Spleen (tissue), 11 donors: Measurements from ENCODE around the gene MCC. TPM values are rescaled to one million over a fixed set of nuclear protein-coding genes. Genes with fewer than 3 reads are reported as not detected.

Experiments
- DNase-seq: peaks from one replicate; pipeline ENCODE4 v3.0.0-alpha.2; 2020
- H3K27ac ChIP-seq, 8 donors: fragments of 200-600 bp; sonication (generic) in 7 of 8; 1 replicate in 4 of 8; 2 replicates in 4 of 8; pipeline versions ENCODE4 v1.5.0 to v1.8.0; 2016 to 2021; ENCODE audit warnings: inconsistent platforms in 4 of 8, mild to moderate bottlenecking in 4 of 8, moderate library complexity in 1 of 8
- H3K27me3 ChIP-seq, 7 donors: fragments of 200-600 bp; sonication (generic) in 6 of 7; replicated peaks in 1 of 7; 1 replicate in 4 of 7; 2 replicates in 3 of 7; pipeline versions ENCODE4 v1.5.0 to v1.8.0; 2016 to 2021; ENCODE audit warnings: inconsistent platforms in 3 of 7, mild to moderate bottlenecking in 1 of 7
- H3K36me3 ChIP-seq, 6 donors: fragments of 200-600 bp; sonication (generic) in 5 of 6; 1 replicate in 4 of 6; 2 replicates in 2 of 6; pipeline versions ENCODE4 v1.5.0 to v1.8.0; 2016 to 2021; ENCODE audit warnings: inconsistent platforms in 2 of 6
- H3K4me1 ChIP-seq, 6 donors: fragments of 200-600 bp; sonication (generic) in 5 of 6; 1 replicate in 3 of 6; 2 replicates in 3 of 6; pipeline versions ENCODE4 v1.5.0 to v1.8.0; 2016 to 2021; ENCODE audit warnings: inconsistent platforms in 3 of 6
- H3K4me3 ChIP-seq, 8 donors: fragments of 200-600 bp; sonication (generic) in 7 of 8; 1 replicate in 4 of 8; 2 replicates in 4 of 8; pipeline versions ENCODE4 v1.5.0 to v1.8.0; 2016 to 2021; ENCODE audit warnings: inconsistent platforms in 4 of 8, mild to moderate bottlenecking in 4 of 8, moderate library complexity in 2 of 8
- H3K9me3 ChIP-seq, 8 donors: fragments of 200-600 bp; sonication (generic) in 7 of 8; 1 replicate in 4 of 8; 2 replicates in 4 of 8; pipeline versions ENCODE4 v1.5.0 to v1.8.0; 2016 to 2021; ENCODE audit warnings: inconsistent platforms in 4 of 8
- CTCF ChIP-seq, 11 experiments: fragments of 200-600 bp in 7 of 11; fragments of 450-650 bp in 4 of 11; sonication (generic) in 4 of 11; IDR thresholded peaks in 8 of 11; conservative IDR thresholded peaks in 3 of 11; 1 replicate in 7 of 11; 2 replicates in 4 of 11; pipeline versions ENCODE4 v1.4.0 to v1.8.0; 2016 to 2021; ENCODE audit warnings: antibody characterized with exemption in 11 of 11, inconsistent platforms in 4 of 11, mild to moderate bottlenecking in 1 of 11
- POLR2A ChIP-seq, 3 donors: fragments of 450-650 bp; IDR thresholded peaks; one replicate each; pipeline ENCODE4 v1.5.1; 2017; ENCODE audit warnings: antibody characterized with exemption in 3 of 3, mild to moderate bottlenecking in 1 of 3
- POLR2AphosphoS5 ChIP-seq, 3 donors: sonication (generic); formaldehyde crosslinking; IDR thresholded peaks; one replicate each; pipeline ENCODE4 v1.5.1; 2017; ENCODE audit warnings: antibody characterized with exemption in 3 of 3
- WGBS, 5 donors: extraction: QIAGEN DNeasy Blood & Tissue Kit in 3 of 5; methylation state at CpG; one replicate each; pipeline versions ENCODE4 v1.1.5 to v1.1.7; 2013 to 2018; 5-methylcytosine and 5-hydroxymethylcytosine counted together
- intact Hi-C: fragments of 100-400 bp; cut with DNase I; formaldehyde crosslinking; loops from one replicate; pipeline ENCODE4 v1.15.0; 2023; ENCODE audit warnings: low total_unique reads
- polyA plus RNA-seq, 3 donors: library from polyadenylated mRNA; stranded (reverse); fragments of 200-250 nt; gene quantifications; one replicate each; pipeline ENCODE4 v1.2.1, GENCODE V29; 2013
- total RNA-seq, 7 donors: library from RNA; depleted of rRNA in 3 of 7; stranded (reverse); fragments of >200 nt in 3 of 7; fragmentation: NEBNext Ultra II Directional in 4 of 7; extraction: Animal tissue kit (Norgen Biotek cat#: 25700) in 4 of 7; gene quantifications; one replicate each; pipeline versions ENCODE4 v1.1.0 to v1.2.1, GENCODE V29; 2016 to 2021
- donor health status: healthy with polysubstance abuse.
- donor health status: DM: no; HTN: no; CAD: no; lungs with moderate emphysema.
- donor health status: DM: no; HTN: no; CAD: no.
- donor health status: Bipolar disorder and iron deficiency.
- donor health status: healthy.
- donor health status: DM: no; HTN: no; CAD: no.
- donor health status: DM: yes; HTN: yes; CAD: no.

The MCC gene
- total and polyA plus RNA-seq, 10 donors = 1.3 to 32.8 (median 15.8) TPM

DNA sequence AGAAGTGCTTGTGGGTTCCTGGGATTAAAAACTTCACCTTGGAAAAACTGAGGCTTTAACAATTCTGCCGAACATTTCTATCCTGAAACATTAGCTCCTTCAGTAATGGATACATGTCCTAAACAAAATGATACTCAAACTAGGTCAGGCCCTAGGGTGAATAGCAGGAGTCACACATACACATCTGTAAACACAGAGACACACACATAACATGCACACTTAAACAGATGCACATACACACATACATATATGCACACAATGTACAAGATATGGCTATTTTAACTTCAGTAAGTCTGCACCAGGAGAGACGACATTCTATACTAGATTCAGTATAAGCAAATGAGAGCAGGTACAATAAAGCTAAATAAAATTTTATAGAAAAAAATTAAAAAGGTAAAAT is 387.3 kb downstream of the MCC start:
- Histone ChIP-seq H3K9me3 (no peaks in the 10 kb centered on the region), H3K4me1 (no peaks in the 10 kb centered on the region), H3K4me3 (no peak overlapping the region), H3K27ac (no peak overlapping the region), H3K36me3 (peaks cover 0 to 15% (median 0%) of the 10 kb centered on the region in 6 donors), H3K27me3 (no peaks in the 10 kb centered on the region)
- no peak for TF ChIP-seq POLR2A (IDR thresholded peaks at IDR 0.05)
- no peak for TF ChIP-seq POLR2AphosphoS5 (IDR thresholded peaks at IDR 0.05)
- TF ChIP-seq CTCF (IDR thresholded peaks at IDR 0.05 in 8 of 11, conservative IDR thresholded peaks at IDR 0.05 in 3 of 11) = no peak
- WGBS, 5 donors = 87 to 99% (median 90%) methylated on average over 2 of the region's 2 CpGs
- no peak for DNase-seq
- intact Hi-C loops = no loop called here

DNA sequence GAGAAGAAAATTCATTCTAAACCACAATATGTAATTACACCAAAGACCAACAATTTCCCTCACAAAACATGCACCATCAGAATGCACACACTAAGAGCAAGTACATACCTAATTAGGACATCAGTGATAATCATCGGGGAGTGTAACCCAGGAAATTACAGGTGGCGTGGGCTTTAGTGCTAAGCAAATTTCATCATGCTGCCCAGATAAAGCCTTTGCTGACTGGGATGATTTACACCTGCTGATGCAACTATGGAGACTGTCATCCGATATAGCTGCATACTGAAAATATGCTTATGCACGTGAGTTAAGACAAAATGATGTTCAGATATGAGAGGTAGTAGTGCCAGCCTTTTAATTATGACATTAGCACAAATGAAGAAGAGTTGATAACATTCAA is 388.4 kb downstream of the MCC start:
- Histone ChIP-seq H3K36me3 (peaks cover 0 to 15% (median 0%) of the 10 kb centered on the region in 6 donors), H3K27ac (no peak overlapping the region), H3K27me3 (no peaks in the 10 kb centered on the region), H3K4me3 (no peak overlapping the region), H3K4me1 (no peaks in the 10 kb centered on the region), H3K9me3 (no peaks in the 10 kb centered on the region)
- intact Hi-C loops = no loop called here
- DNase-seq = no peak
- 79 to 93% (median 87%) methylated on average over 4 of the region's 4 CpGs for WGBS, 5 donors
- no peak for TF ChIP-seq CTCF (IDR thresholded peaks at IDR 0.05 in 8 of 11, conservative IDR thresholded peaks at IDR 0.05 in 3 of 11)
- no peak for TF ChIP-seq POLR2AphosphoS5 (IDR thresholded peaks at IDR 0.05)
- no peak for TF ChIP-seq POLR2A (IDR thresholded peaks at IDR 0.05)

DNA sequence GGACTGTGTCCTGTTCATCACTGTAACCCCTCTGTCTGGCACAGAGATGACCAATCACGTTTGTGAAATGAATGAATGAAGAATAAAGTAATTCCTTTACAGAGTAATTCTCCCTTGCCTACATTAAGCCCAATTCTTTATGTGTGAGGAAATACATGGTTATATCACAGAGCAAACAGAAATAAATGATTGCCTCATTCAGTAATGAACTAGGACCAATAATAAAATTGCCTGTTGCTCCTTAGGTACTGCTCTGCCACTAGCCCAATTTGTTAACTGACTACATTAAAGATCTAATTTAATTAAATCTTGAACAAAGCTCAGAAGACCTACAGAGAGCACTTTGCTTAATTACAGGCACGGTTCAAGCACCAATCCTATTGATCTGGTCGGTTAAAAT is 389.9 kb downstream of the MCC start:
- intact Hi-C loops = no loop called here
- no peaks in the 10 kb centered on the region for H3K27me3 ChIP-seq
- no peaks in the 10 kb centered on the region for H3K4me1 ChIP-seq
- H3K4me3 ChIP-seq = no peak overlapping the region
- H3K27ac ChIP-seq = no peak overlapping the region
- peaks cover 0 to 10% (median 0%) of the 10 kb centered on the region in 6 donors for H3K36me3 ChIP-seq
- WGBS, 5 donors = 49 to 78% (median 68%) methylated on average over 3 of the region's 3 CpGs
- no peak for DNase-seq
- H3K9me3 ChIP-seq = no peaks in the 10 kb centered on the region
- TF ChIP-seq CTCF (IDR thresholded peaks at IDR 0.05 in 8 of 11, conservative IDR thresholded peaks at IDR 0.05 in 3 of 11) (no peak), POLR2AphosphoS5 (IDR thresholded peaks at IDR 0.05) (no peak), POLR2A (IDR thresholded peaks at IDR 0.05) (no peak)

DNA sequence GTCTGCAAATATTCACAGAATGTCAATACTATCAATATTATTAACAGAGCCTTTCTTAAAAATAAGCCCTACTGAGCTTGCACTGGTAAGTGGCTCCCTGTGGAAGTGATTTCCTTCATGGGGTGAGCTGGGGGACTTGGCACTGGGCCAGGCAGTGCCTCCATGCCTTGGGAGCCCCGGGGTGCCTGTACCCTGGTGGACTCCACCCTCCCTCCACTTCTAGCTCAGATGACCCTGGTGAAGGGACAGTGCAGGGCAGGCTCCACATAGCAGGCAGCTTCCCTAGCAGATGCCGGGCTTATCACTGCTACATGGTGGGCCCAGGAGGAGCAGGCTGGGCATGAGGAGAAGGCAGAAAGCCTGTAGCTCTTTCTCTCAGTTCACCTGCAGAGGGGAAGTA is 392.4 kb downstream of the MCC start:
- intact Hi-C loops = no loop called here
- no peak for DNase-seq

More for the DNA sequence above, 392.4 kb downstream of the MCC start:
- Histone ChIP-seq H3K27ac (no peak overlapping the region), H3K4me1 (peaks cover 0 to 3% (median 0%) of the 10 kb centered on the region in 6 donors), H3K4me3 (no peak overlapping the region), H3K9me3 (no peaks in the 10 kb centered on the region), H3K36me3 (peaks cover 0 to 4% (median 0%) of the 10 kb centered on the region in 6 donors), H3K27me3 (no peaks in the 10 kb centered on the region)
- WGBS, 5 donors = 75 to 93% (median 83%) methylated on average over 2 of the region's 2 CpGs
- TF ChIP-seq CTCF (IDR thresholded peaks at IDR 0.05 in 8 of 11, conservative IDR thresholded peaks at IDR 0.05 in 3 of 11) (no peak), POLR2AphosphoS5 (IDR thresholded peaks at IDR 0.05) (no peak)
